ENCODE measurements around the gene FAM83F.

GRCh38 chr22:40008726-40009291 lies 14.1 kb downstream of the FAM83F start:
- TF ChIP-seq, protein P1, sequence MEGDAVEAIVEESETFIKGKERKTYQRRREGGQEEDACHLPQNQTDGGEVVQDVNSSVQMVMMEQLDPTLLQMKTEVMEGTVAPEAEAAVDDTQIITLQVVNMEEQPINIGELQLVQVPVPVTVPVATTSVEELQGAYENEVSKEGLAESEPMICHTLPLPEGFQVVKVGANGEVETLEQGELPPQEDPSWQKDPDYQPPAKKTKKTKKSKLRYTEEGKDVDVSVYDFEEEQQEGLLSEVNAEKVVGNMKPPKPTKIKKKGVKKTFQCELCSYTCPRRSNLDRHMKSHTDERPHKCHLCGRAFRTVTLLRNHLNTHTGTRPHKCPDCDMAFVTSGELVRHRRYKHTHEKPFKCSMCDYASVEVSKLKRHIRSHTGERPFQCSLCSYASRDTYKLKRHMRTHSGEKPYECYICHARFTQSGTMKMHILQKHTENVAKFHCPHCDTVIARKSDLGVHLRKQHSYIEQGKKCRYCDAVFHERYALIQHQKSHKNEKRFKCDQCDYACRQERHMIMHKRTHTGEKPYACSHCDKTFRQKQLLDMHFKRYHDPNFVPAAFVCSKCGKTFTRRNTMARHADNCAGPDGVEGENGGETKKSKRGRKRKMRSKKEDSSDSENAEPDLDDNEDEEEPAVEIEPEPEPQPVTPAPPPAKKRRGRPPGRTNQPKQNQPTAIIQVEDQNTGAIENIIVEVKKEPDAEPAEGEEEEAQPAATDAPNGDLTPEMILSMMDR (conservative IDR thresholded peaks at IDR 0.05; ENCODE audit: low read length), result no peak
- no peak for TF ChIP-seq EZH2phosphoT487 (IDR thresholded peaks at IDR 0.05; ENCODE audit: borderline replicate concordance, low read depth, low read length)

All from OCI-LY7 (cell line).